Mesothelial cell of epicardium (in vitro differentiated cells): ENCODE measurements around the gene GABRB1. TPM values are rescaled to one million over a fixed set of nuclear protein-coding genes. Genes with fewer than 3 reads are reported as not detected.

Source experiments
- DNase-seq, 2 experiments: peaks; one replicate each; pipeline ENCODE4 v3.0.0; 2021; ENCODE audit warnings: low spot score in 2 of 2; ENCODE audit not compliant: unreplicated experiment in 2 of 2
- H3K27ac Mint-ChIP-seq: 2 replicates; pipeline ENCODE4 v1.8.0; 2021; ENCODE audit warnings: mixed read lengths
- H3K27me3 Mint-ChIP-seq: 2 replicates; pipeline ENCODE4 v1.8.0; 2021; ENCODE audit warnings: low read depth, mixed read lengths
- H3K36me3 Mint-ChIP-seq: 2 replicates; pipeline ENCODE4 v1.8.0; 2021; ENCODE audit warnings: mixed read lengths
- H3K4me1 Mint-ChIP-seq: 2 replicates; pipeline ENCODE4 v1.8.0; 2021; ENCODE audit warnings: mixed read lengths
- H3K4me3 Mint-ChIP-seq: 2 replicates; pipeline ENCODE4 v1.8.0; 2021; ENCODE audit warnings: mild to moderate bottlenecking, moderate library complexity, mixed read lengths
- H3K9me3 Mint-ChIP-seq: 2 replicates; pipeline ENCODE4 v1.8.0; 2021; ENCODE audit warnings: mixed read lengths
- total RNA-seq: library from RNA; stranded (reverse); gene quantifications from 3 replicates; pipeline ENCODE4 v1.2.1, GENCODE V29; 2021
- TF ChIP-seq, protein P1 (sequence below): fragments of 200-600 bp; sonication (generic); IDR thresholded peaks from one replicate; pipeline ENCODE4 v1.5.0; 2021; ENCODE audit warnings: antibody characterized with exemption; ENCODE audit not compliant: unreplicated experiment

GABRB1 gene
- total RNA-seq, 1 donor from 2014 or later: not detected

DNA sequence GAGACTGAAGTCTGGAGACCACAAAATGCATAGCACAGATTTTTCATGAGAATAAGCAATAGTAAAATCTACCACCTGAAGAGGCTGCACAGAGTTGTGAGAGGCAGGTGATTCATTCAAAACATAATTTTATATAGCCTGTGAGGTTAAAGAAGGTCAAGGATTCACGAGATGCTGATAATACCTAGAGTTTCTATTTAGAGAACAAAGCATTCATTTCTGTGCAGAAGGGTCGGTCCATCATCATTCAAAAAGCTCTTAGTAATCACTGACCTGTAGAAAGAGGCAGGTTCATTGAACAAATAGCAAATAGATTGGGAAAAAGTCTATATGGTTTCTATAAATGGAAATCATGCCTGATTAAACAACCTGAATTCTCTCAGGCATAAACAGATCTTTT, 26.6 kb downstream of the GABRB1 start:
- no peak for DNase-seq
- Mint-ChIP-seq H3K36me3 (no peaks in the 10 kb centered on the region), H3K27ac (no peak overlapping the region), H3K9me3 (no peaks in the 10 kb centered on the region), H3K27me3 (peaks cover 6% of the 10 kb centered on the region), H3K4me3 (no peak overlapping the region), H3K4me1 (no peaks in the 10 kb centered on the region)
- TF ChIP-seq, protein P1, sequence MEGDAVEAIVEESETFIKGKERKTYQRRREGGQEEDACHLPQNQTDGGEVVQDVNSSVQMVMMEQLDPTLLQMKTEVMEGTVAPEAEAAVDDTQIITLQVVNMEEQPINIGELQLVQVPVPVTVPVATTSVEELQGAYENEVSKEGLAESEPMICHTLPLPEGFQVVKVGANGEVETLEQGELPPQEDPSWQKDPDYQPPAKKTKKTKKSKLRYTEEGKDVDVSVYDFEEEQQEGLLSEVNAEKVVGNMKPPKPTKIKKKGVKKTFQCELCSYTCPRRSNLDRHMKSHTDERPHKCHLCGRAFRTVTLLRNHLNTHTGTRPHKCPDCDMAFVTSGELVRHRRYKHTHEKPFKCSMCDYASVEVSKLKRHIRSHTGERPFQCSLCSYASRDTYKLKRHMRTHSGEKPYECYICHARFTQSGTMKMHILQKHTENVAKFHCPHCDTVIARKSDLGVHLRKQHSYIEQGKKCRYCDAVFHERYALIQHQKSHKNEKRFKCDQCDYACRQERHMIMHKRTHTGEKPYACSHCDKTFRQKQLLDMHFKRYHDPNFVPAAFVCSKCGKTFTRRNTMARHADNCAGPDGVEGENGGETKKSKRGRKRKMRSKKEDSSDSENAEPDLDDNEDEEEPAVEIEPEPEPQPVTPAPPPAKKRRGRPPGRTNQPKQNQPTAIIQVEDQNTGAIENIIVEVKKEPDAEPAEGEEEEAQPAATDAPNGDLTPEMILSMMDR: no peak

DNA sequence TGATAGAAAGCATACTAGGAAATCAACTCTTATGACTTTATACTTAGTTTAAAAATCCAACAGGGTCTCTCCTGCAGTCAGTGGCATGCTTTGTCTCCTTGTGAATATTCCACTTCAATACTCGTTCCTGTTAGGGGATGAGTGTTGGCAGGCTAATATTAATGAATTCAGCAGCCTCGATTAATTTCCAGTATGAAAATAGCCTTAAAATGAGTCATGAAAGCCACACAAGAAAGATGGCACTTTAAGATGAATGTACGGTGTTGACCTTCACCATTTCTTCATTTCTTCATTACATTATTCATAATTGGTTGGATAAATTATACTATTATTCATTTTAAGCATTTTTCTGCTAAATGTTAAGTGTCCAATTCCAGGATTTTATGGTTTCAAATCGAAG, 29.2 kb downstream of the GABRB1 start:
- H3K36me3 Mint-ChIP-seq: no peaks in the 10 kb centered on the region
- H3K27me3 Mint-ChIP-seq: peaks cover 6% of the 10 kb centered on the region
- no peak for DNase-seq
- TF ChIP-seq, protein P1: no peak
- no peaks in the 10 kb centered on the region for H3K9me3 Mint-ChIP-seq
- no peaks in the 10 kb centered on the region for H3K4me1 Mint-ChIP-seq
- no peak overlapping the region for H3K27ac Mint-ChIP-seq
- no peak overlapping the region for H3K4me3 Mint-ChIP-seq

DNA sequence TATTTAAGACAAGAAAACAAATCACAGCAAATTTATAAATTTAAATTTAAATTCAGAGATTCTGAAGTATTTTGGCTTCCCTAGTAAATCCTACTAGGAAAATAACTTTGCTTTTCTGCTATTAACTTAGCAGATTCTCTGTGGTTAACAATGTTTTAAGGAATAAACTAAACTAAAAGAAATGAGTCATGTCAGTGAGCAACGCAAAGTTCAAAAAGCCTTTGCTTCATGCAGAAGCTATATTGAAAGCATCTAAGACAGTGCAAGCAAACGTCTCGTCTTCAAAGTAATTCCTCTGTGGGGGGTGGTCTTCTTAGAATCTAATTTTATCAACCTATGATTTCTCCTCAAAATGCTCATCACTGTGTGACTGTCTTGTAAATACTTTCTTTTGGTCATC, 30.1 kb downstream of the GABRB1 start:
- no peak overlapping the region for H3K4me3 Mint-ChIP-seq
- no peak for DNase-seq
- TF ChIP-seq, protein P1: no peak
- no peak overlapping the region for H3K27ac Mint-ChIP-seq
- peaks cover 5% of the 10 kb centered on the region for H3K27me3 Mint-ChIP-seq
- H3K4me1 Mint-ChIP-seq: no peaks in the 10 kb centered on the region
- no peaks in the 10 kb centered on the region for H3K36me3 Mint-ChIP-seq
- no peaks in the 10 kb centered on the region for H3K9me3 Mint-ChIP-seq

DNA sequence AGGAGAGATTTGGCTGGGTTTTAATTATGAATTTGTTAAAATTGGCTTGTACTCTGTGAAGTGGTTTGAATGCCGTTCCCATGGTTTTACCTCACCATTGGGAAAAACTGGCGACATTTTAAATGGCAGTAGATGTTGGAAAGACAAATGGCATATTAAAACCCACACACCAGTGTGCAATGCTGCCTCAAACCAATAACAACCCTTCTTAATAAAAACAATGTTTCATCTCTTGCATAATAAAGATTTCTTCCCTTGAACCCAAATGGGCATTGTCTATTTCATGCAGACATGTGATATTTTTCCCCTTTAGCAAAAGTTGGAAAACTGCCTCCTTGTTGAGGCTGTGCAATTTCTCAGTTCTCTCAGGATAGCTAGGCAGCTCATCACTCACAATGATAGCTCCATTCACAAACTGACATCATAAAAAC, 33.7 kb downstream of the GABRB1 start:
- H3K36me3 Mint-ChIP-seq: no peaks in the 10 kb centered on the region

DNA sequence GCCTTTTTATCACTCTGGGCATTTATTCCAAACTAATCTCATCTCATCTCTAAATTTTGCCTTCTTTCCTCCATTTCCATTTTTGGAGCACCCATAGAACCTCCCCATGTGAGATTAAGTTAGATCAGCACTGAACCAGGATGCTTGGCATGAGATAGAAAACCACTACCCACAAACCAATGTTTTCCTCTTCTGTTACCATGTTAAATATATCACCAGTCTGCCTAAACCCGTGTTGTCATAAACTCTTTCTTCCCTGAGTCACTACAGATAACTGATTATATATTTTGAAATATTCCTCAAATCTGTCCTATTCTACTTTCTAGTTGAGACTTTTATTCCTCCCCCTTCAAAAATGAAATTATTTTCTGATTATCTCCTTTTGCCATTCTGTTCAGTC, 37.6 kb downstream of the GABRB1 start:
- no peak overlapping the region for H3K4me3 Mint-ChIP-seq
- no peak overlapping the region for H3K27ac Mint-ChIP-seq
- no peaks in the 10 kb centered on the region for H3K9me3 Mint-ChIP-seq
- TF ChIP-seq, protein P1: no peak
- H3K27me3 Mint-ChIP-seq: peaks cover 4% of the 10 kb centered on the region
- no peak for DNase-seq
- H3K36me3 Mint-ChIP-seq: no peaks in the 10 kb centered on the region
- no peaks in the 10 kb centered on the region for H3K4me1 Mint-ChIP-seq

More for the DNA sequence above, 33.7 kb downstream of the GABRB1 start:
- DNase-seq: no peak
- no peaks in the 10 kb centered on the region for H3K9me3 Mint-ChIP-seq
- H3K4me3 Mint-ChIP-seq: no peak overlapping the region
- TF ChIP-seq, protein P1: no peak
- no peak overlapping the region for H3K27ac Mint-ChIP-seq
- no peaks in the 10 kb centered on the region for H3K4me1 Mint-ChIP-seq
- peaks cover 6% of the 10 kb centered on the region for H3K27me3 Mint-ChIP-seq

DNA sequence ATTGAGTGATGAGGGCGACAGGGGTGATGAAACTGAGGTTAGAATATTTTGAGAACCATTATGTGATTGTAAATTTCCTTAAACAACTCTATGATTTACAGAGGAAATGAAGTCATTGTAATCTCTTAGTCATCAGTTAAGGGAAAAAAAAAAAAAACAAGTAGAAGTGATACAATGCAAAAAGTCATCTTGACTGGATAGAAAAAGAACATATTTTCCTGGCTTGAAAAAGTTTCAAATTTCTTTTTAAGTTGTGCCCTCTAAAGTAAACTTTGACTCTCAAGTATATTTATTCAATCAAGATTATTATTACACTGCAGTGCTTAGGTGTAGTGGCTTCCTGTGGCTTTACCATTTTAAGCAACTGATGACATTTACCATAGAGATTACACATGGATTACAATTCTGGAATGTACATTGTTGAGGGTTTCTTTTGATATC, 40.6 kb downstream of the GABRB1 start:
- Mint-ChIP-seq H3K9me3 (no peaks in the 10 kb centered on the region), H3K4me3 (no peak overlapping the region), H3K27ac (no peak overlapping the region), H3K36me3 (no peaks in the 10 kb centered on the region), H3K27me3 (peaks cover 4% of the 10 kb centered on the region), H3K4me1 (no peaks in the 10 kb centered on the region)
- TF ChIP-seq, protein P1: no peak
- DNase-seq: no peak
